HG03139 (cell line): ENCODE data around the gene BNC2.

ENCODE experiments used
- ATAC-seq: cut with Tn5 transposase; IDR thresholded peaks from one replicate; pipeline ENCODE4 v1.9.1; 2021; ENCODE audit not compliant: unreplicated experiment

Gene BNC2

GRCh38 chr9:16869882-16870595 lies 431 bp downstream of the BNC2 start:
- ATAC-seq: no peak

DNA sequence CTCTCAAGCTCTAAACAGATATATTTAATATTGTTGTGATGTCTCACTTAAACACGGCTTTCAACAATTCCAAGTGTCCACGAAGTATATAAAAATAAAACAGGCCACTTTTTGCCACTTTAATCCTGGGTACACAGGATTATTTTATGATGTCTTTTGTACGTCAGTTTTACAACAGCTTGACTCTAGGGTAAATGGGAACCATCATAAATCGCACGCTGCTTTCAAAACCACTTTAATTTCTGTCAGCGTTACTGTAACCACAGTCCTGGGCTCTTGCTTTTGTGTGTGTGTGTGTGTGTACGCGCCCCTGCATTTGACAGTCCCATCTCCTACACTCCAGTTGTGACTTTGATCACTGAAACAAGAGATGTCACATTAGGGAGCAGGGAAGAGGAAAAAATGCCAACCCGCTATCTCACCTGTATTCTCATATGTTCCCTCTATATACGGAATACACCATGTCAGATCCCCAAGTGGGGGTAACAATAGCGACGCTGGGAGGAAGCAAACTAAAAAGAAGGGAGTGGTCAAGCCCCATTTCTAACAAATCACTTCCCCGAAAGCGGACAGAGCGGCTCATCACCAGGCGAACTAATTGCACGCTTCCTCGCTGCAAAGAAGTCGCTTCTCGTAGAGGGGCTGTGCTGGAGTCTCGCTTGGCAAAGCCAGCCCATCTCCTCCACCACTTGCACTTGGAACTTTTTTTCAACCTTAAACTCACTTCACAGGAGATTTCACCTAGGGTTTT lies 1.2 kb downstream of the BNC2 start:
- no peak for ATAC-seq

DNA sequence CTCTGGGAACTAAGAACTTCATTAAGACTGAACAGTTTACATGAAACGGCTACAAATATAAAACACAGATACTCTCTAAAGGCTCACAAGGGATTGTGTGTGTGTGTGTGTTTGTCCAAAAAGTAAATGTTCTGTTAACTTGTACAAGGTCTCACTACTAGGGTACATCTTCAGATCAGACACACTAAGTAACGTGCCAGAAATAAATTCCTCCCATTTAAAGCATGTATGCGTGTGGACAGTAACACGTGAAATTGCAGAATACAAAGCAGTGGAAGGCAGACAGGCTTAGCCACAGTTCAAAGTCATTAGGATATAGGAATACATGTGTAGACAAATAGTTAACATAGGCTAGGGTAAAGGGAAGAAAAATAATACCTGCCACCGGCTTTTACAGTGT lies 1.8 kb downstream of the BNC2 start:
- ATAC-seq: no peak

GRCh38 chr9:16867576-16868311 lies 2.7 kb downstream of the BNC2 start:
- no peak for ATAC-seq

DNA sequence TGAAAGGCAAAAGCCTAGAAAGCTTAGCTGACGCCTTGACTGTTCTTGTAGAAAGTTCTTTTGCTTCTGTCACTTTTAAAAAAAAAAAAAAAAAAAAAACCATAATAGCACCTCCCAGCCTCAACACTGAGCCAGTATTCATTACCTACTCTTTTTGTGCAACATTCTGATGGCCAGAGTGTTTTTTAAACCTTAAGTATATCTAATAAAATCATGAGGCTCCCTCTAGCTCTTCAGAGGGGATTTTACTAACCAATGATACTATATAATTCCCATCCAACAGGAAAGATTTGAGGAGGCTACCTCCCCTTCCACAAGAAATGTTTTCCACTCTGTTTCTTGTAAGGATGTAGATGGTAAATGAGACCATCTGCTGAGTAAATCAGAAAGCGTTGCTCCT lies 3.9 kb downstream of the BNC2 start:
- no peak for ATAC-seq

DNA sequence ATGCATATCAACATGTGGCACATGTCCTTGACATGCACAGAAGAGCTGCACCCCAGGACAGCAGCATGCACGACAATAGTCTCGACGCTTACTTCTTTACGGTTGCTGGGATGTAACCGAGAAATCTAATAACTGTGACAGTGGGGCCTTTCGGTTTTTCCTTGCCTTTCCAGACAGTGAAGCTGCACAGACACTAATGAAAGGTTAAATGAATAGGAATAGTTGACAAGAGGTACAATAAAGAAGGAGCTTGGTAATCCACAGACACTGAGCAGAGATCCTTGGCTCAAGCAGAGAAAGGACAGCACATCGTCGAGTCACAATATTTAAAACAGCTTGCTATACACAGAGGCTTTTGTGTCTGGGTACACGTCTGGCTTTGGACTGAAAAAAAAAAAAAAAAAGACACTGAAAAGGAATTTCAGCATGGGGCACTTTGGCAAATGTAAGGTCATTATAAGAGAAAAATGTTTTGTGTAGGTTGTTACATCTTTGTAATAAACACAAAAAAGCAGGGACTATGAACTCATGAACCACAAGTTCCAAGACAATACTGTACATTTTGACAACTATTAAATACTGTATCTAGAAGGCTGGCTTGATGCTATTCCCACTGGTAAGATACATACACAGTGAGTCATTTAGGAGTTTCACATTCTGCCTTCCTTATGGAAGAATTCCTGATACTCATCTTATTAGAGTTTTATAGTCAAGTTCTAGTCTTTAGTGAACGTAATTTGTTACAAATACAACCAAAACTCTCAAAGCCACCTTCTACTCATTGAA lies 5.6 kb downstream of the BNC2 start:
- no peak for ATAC-seq

GRCh38 chr9:16848179-16848578 lies 22.3 kb downstream of the BNC2 start:
- ATAC-seq: no peak

DNA sequence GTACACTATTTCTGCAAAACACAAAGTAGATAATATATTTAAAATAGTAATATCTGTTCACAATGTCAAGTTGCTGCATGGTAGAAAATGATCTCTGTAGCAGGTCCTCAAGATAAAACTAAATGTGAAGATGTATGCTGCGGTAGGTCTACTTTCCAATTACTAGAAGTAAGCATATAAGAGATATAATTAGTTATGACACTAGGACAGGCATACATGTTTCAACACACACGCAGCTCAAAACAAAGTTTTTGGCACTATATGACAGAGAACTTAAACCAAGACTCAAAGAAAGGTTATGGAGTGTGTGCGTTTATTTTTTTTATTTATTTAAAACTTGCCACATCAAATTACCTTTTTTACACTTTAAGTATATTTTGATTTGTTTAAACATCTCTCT lies 23.5 kb downstream of the BNC2 start:
- ATAC-seq: no peak

DNA sequence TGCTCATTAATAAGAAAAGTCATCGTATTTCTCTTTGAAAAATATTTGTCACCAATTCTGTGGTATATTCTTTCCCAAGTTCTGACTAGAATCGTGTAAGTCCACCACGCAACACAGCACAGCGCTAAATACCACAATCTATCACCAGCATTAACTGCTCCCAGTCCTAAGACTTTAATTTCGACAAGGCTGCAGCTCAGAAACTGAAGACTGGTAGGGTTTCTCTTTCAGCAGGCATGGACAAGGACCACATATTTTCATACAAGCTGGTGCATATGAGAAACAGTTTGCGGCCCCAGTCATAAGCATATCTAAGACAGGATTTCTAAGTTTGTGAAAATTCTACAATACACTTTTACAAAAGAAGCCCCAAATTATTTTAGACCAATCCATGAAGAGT lies 24.1 kb downstream of the BNC2 start:
- no peak for ATAC-seq

DNA sequence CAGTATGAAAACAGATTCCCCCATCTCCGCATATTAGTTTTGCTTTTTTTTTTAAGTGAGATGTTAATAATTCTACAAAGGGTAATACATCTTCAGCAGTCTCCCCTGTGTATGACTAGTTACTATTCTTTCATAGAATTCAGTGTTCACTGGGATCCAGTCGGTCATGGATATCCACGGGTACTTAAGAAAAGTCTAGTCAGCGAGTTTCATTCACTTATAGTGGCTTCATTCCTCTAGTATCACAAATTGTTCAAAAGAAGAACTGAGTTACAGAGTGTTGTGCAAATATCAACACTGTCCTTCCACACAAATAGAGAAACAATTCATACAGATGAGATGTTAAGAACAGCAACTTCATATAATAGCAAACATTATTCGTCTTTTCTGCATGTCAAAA lies 35.7 kb downstream of the BNC2 start:
- ATAC-seq: no peak

DNA sequence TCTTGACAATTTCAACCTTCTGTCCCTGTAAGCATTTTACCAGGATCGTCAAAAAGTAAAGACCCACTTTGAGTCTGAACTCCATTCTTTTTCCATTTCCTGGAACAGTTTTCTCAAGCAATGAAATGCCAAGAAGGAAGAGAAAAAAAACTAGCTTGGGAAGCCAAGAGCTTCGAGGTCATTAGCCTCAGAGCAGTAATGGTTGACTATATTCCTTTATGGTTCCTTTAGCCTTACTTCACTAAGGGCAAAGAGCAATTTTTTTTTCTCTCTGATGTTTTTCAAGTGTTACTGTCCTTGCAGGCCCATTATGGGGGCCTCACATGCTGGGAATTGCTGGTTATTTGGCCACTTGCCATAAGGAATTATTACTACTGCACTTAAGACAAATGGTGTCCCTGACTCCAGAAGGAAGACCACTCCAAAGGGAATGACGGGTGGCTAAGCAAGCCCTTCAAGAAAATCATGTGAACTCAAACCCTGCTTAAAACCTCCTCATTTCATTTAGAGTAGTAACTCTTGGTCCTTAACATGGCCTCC lies 37.1 kb downstream of the BNC2 start:
- no peak for ATAC-seq

DNA sequence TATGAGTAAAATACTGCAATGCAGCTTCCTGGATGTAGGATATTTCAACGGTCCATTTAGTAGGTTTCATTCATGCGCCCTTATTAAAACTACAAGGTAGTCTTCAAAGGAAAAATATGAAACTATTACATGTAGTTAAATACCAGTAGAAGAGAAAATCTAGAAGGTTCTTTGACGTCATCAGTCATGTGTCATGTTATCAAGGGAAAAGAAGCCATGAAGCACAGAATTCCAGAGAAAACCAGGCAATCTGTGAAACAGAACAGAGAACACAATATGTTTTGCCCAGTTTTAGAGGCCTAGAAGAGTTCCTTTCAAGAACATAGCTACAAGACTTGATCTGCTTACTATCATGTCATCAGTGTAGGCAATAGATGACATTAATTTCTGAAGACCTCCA lies 38.4 kb downstream of the BNC2 start:
- no peak for ATAC-seq

DNA sequence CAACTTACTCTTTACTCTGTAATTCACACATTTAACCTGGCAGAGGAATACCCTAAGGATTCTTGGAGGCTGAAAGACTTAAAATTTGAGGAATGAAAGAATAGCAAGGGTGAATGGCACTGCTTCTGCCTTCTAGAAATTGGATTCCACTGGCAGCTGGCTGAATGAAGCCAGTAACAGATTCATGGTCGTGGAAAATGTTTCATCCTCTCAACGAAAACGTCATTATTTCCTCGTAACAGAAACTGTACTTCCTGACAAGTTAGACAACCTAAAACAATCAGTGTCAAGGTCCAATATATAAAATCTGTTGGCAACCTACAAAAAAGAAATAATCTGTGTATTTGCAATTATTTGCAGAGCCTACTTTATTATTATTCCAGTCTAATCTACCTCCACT lies 39.7 kb downstream of the BNC2 start:
- ATAC-seq: no peak

- no peak for ATAC-seq
Observed at GRCh38 chr9:16828340-16829281, 41.9 kb downstream of the BNC2 start.

GRCh38 chr9:16825971-16826625 lies 44.4 kb downstream of the BNC2 start:
- ATAC-seq: no peak

DNA sequence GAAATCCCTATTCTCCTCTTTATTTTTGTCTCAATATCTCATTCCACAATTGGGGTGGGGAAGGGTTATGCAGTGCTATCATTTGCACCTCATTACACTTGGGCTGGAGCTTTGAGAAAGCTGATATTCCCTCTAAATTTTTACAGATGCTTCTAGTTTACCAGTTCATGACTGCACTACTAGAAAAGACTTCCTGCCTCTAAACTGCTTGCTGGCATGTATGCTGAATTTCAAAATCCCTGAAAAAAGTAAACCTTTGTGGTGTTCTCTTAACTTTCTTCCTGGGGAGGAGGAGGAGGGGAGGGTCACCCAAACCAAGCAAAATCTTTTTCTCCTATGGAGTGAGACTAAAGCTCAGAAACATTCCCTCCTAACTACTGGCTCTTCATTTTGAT lies 45.1 kb downstream of the BNC2 start:
- no peak for ATAC-seq

DNA sequence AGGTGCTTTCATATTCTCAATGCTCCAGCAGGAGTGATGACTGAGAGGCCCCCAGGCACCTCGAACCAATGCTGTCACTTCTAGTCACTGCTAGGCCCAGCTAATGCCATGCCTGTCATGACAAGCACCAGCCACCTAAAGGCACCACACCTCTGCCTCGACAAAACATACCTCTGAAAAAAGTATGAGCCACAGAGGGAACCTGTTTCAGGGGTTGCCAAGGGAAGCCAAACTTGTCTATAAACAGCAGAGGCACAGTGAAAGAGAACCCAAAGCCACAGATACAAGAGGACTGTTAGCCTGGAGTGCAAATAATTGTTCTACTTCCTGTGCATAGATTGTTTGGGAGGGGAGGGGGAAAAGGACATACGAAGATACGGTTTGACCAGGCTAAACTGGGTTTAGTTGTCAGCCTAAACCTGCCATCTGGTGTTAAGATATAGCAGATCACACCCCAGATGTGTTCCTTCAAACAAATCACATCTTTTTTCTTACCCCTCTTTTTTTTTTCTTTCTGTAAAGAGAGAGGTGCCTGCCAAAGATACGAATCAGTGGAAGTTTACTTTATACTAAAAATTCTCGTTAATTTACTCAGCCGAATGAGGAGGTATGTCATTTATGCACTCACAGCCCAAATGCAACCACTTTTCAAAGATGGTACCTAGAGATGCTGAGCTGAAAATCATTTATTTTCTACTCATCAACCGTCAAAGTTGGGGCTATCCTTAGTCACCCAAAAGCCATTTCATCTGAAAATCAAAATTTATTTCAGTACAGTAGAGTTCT lies 45.7 kb downstream of the BNC2 start:
- ATAC-seq: no peak

DNA sequence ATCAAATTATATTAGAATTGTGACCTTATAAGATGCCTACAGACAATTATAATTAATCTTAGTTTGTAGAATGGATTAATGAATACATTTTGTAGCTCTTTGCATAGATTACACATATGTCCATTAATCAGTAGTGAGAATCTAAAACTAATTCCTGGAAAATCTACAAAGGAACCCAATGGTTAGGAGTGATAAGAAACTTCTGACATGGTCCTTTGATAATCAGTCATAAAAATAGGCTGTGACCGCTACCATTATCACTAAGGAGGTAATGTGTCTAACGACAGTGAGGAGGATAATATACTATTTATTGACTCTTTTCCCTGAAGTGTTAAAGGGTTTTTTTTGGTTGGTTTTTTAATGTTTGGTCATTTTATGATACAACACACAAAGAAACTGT lies 46.6 kb downstream of the BNC2 start:
- no peak for ATAC-seq

- ATAC-seq: no peak
Observed at GRCh38 chr9:16821344-16821743, 49.1 kb downstream of the BNC2 start.
